ENCODE measurements around the gene PMS1.

- peak; percentile 71 for TF ChIP-seq CTCF (IDR thresholded peaks at IDR 0.05; ENCODE audit: low read depth, low read length)
- TF ChIP-seq EZH2phosphoT487 (IDR thresholded peaks at IDR 0.05; ENCODE audit: low read depth): no peak
Observed at GRCh38 chr2:189751080-189751658, 33.1 kb upstream of the PMS1 start.

All from OCI-LY3 (cell line).